K562 (cell line): ENCODE data around the gene PCP2. TPM values are rescaled to one million over a fixed set of nuclear protein-coding genes. Genes with fewer than 3 reads are reported as not detected.

Experiments used
- ATAC-seq: fragments of 200-7000 bp; cut with Tn5 transposase; 3 replicates; pipeline ENCODE4 v1.9.1; 2020; ENCODE audit warnings: moderate library complexity
- BruUV-seq: library from RNA; stranded (reverse); fragments of 400-500 nt; replicated peaks from 2 replicates; lab custom pipeline; 2021; lab: Mats Ljungman, UMichigan
- CTCF ChIA-PET: fragments of 300-600 bp; formaldehyde crosslinking; extraction: SDS; loops from one replicate; lab custom pipeline; 2021; ENCODE audit warnings: low intra/inter-chr PET ratio; lab: Yijun Ruan, JAX
- POLR2A ChIA-PET: fragments of 300-600, 350-650 bp; sonication (Branson Sonifier 250); formaldehyde crosslinking; extraction: SDS; loops from one replicate; lab custom pipeline; 2021; ENCODE audit warnings: antibody characterized with exemption, inconsistent platforms; lab: Yijun Ruan, JAX
- DNase-seq, 4 experiments: peaks; one replicate each; pipeline versions ENCODE4 v3.0.0 to v3.0.0-alpha.2; 2011 to 2018; ENCODE audit warnings: low spot score in 3 of 4, mixed read lengths in 3 of 4; ENCODE audit errors: extremely low read depth in 1 of 4
- FAIRE-seq: peaks from 2 replicates; lab custom pipeline; 2011; peaks lifted over from hg19 to GRCh38; lab: Jason Lieb, UNC
- H2AFZ ChIP-seq: 2 replicates; pipeline ENCODE4 v1.6.0; 2011; ENCODE audit warnings: low read depth, low read length, control low read depth, inconsistent platforms
- H3K27ac ChIP-seq: fragments of 200-600 bp; 3 replicates; pipeline ENCODE4 v1.8.0; 2011; ENCODE audit warnings: low read depth, mild to moderate bottlenecking, control low read depth, inconsistent platforms, low read length, moderate library complexity, mixed read lengths; ENCODE audit errors: extremely low read depth
- H3K27me3 ChIP-seq, 2 experiments: fragments of 300-600 bp in 1 of 2; 2 replicates in 1 of 2; 3 replicates in 1 of 2; pipeline versions ENCODE4 v1.6.0 to v1.8.0; 2011; ENCODE audit warnings: inconsistent platforms in 2 of 2, low read length in 2 of 2, mild to moderate bottlenecking in 1 of 2, mixed read lengths in 1 of 2, moderate library complexity in 1 of 2; ENCODE audit not compliant: control insufficient read depth in 2 of 2, insufficient read depth in 2 of 2
- H3K36me3 ChIP-seq: fragments of 300-600 bp; 3 replicates; pipeline ENCODE4 v1.8.0; 2011; ENCODE audit warnings: mild to moderate bottlenecking, low read length, inconsistent platforms; ENCODE audit not compliant: control insufficient read depth, insufficient read depth
- H3K4me1 ChIP-seq, 2 experiments: fragments of 200-600 bp in 1 of 2; replicated peaks in 1 of 2; 2 replicates in 1 of 2; 3 replicates in 1 of 2; pipeline versions ENCODE4 v1.5.1 to v1.8.0; 2011; ENCODE audit warnings: inconsistent platforms in 2 of 2, low read length in 2 of 2, mild to moderate bottlenecking in 1 of 2, mixed read lengths in 1 of 2, moderate library complexity in 1 of 2; ENCODE audit not compliant: control insufficient read depth in 2 of 2, insufficient read depth in 2 of 2
- H3K4me2 ChIP-seq: 2 replicates; pipeline ENCODE4 v1.6.1; 2011; ENCODE audit warnings: low read length, control low read depth, inconsistent platforms, mixed read lengths; ENCODE audit not compliant: insufficient read depth
- H3K4me3 ChIP-seq: fragments of 200-600 bp; sonication (generic), shearing (Covaris generic); 2 replicates; pipeline ENCODE4 v1.5.1; 2016; ENCODE audit warnings: control low read depth, inconsistent platforms
- H3K79me2 ChIP-seq: fragments of 200-600 bp; 3 replicates; pipeline ENCODE4 v1.8.0; 2011; ENCODE audit warnings: low read length, inconsistent platforms; ENCODE audit not compliant: control insufficient read depth, insufficient read depth
- H3K9ac ChIP-seq, 2 experiments: 2 replicates each; pipeline versions ENCODE4 v1.6.0 to v1.6.1; 2011; ENCODE audit warnings: low read depth in 2 of 2, low read length in 2 of 2, control low read depth in 1 of 2, inconsistent platforms in 1 of 2, mild to moderate bottlenecking in 1 of 2, mixed read lengths in 1 of 2; ENCODE audit not compliant: insufficient read depth in 1 of 2
- H3K9me1 ChIP-seq: one replicate; pipeline ENCODE4 v1.6.0; 2011; ENCODE audit warnings: inconsistent platforms, mild to moderate bottlenecking, low read length, moderate library complexity; ENCODE audit not compliant: control insufficient read depth, insufficient read depth
- H3K9me3 ChIP-seq: replicated peaks from 2 replicates; pipeline ENCODE4 v1.5.1; 2011; ENCODE audit warnings: low read depth, low read length, inconsistent platforms; ENCODE audit not compliant: control insufficient read depth, insufficient read depth
- H4K20me1 ChIP-seq: replicated peaks from 2 replicates; pipeline ENCODE4 v1.6.1; 2011; ENCODE audit warnings: low read length, inconsistent platforms, mixed read lengths; ENCODE audit not compliant: control insufficient read depth, insufficient read depth
- C11orf30 ChIP-seq: fragments of 450-650 bp; IDR thresholded peaks from 2 replicates; pipeline ENCODE4 v1.6.1; 2016; ENCODE audit warnings: low read depth, mild to moderate bottlenecking
- NBN ChIP-seq: fragments of 450-650 bp; IDR thresholded peaks from 2 replicates; pipeline ENCODE4 v1.6.1; 2016; ENCODE audit warnings: low read depth, mild to moderate bottlenecking
- PHTF2 ChIP-seq: fragments of 250-450 bp; sonication (Bioruptor Pico); IDR thresholded peaks from 2 replicates; pipeline ENCODE4 v1.5.0; 2021; ENCODE audit warnings: mild to moderate bottlenecking
- PYGO2 ChIP-seq: fragments of 450-650 bp; IDR thresholded peaks from 2 replicates; pipeline ENCODE4 v1.6.1; 2016; ENCODE audit warnings: mild to moderate bottlenecking, missing genetic modification characterization, moderate library complexity, missing compliant biosample characterization
- SMAD3 ChIP-seq: fragments of 450-650 bp; formaldehyde crosslinking; conservative IDR thresholded peaks from 2 replicates; pipeline ENCODE4 v1.4.0; 2020; ENCODE audit warnings: mild to moderate bottlenecking
- ZC3H11A ChIP-seq: IDR thresholded peaks from 2 replicates; pipeline ENCODE4 v1.6.1; 2012; ENCODE audit warnings: low read depth, low read length, improper control_type of control experiment
- ZNF384 ChIP-seq: IDR thresholded peaks from 2 replicates; pipeline ENCODE4 v1.6.1; 2012; ENCODE audit warnings: low read depth, low read length, improper control_type of control experiment
- WGBS: fragments of 100-300 bp; shearing (Covaris generic); methylation state at CpG from one replicate; pipeline ENCODE4 v1.1.6; 2016; ENCODE audit warnings: low coverage, mixed read lengths; ENCODE audit not compliant: insufficient coverage; ENCODE audit errors: missing lambda C conversion rate; 5-methylcytosine and 5-hydroxymethylcytosine counted together
- in situ Hi-C: fragments of 300-500 bp; cut with MboI; formaldehyde crosslinking; loops from 4 replicates; pipeline ENCODE4 v1.15.0; 2018; ENCODE audit warnings: inconsistent platforms, mixed read lengths
- intact Hi-C: fragments of 100-400 bp; cut with micrococcal nuclease; formaldehyde crosslinking; loops from 2 replicates; pipeline ENCODE4 v1.14.2; 2022
- polyA plus RNA-seq, 8 experiments: library from polyadenylated mRNA; depleted of rRNA in 4 of 8; stranded (reverse) in 5 of 8; unstranded in 3 of 8; fragments of >200 nt; fragmentation: Nextera tagmentation in 2 of 8; fragmentation: Illumina TruSeq in 1 of 8; extraction: Ambion mirVana in 2 of 8; extraction: Trizol in 1 of 8; gene quantifications; 2 replicates each; pipeline versions ENCODE4 v1.2.1 to v1.2.3, GENCODE V29; 2011 to 2014; ENCODE audit warnings: inconsistent platforms in 1 of 8, missing spikeins in 1 of 8
- total RNA-seq, 7 experiments: library from RNA; depleted of rRNA in 6 of 7; stranded (reverse); fragments of >200 nt in 6 of 7; fragmentation: Illumina TruSeq in 2 of 7; extraction: Trizol in 2 of 7; gene quantifications; 2 replicates each; pipeline versions ENCODE4 v1.2.1 to v1.2.3, GENCODE V29; 2011 to 2021; ENCODE audit warnings: low replicate concordance in 1 of 7
- TF ChIP-seq, protein P1 (sequence below): fragments of 250-450 bp; sonication (Bioruptor Pico); IDR thresholded peaks from 2 replicates; pipeline ENCODE4 v1.4.0; 2020; ENCODE audit warnings: mild to moderate bottlenecking, moderate library complexity, borderline replicate concordance
- TF ChIP-seq, protein P2 (sequence below): fragments of 200-800 bp; sonication (Bioruptor generic); IDR thresholded peaks from 2 replicates; pipeline ENCODE4 v1.6.1; 2016; ENCODE audit warnings: missing genetic modification characterization, missing compliant biosample characterization

PCP2 gene
- total and polyA plus RNA-seq, 9 of the 15 experiments (the other 6 are each of a cell fraction or from before 2014, with no cell fraction given): 0.17 to 1.3 (median 0.49) TPM; not detected in 3

DNA sequence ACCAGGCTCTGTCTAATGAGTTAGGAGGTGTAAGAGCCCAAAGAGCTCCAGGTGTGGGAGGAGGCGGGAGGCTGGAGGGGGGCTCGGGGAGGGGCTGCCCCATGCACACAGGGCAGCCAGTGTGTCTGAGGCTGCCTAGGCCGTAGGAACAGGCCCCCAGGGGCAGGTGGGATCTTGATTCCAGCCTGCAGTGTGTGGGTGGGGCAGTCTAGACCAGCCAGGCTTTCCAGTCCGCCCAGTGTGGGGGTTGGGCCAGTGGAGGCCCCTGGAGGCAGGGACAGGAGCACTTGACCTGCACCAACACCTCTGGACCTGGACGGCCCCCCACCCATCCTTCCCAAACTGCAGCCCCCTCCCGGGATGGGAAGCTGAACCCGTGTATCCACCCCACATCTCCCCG is 43.3 kb downstream of the PCP2 start:
- Histone ChIP-seq H3K27ac (no peak overlapping the region), H3K79me2 (no peaks in the 10 kb centered on the region), H2AFZ (no peak overlapping the region), H4K20me1 (no peaks in the 10 kb centered on the region), H3K9me3 (no peaks in the 10 kb centered on the region), H3K4me1 (peaks cover 0 to 9% of the 10 kb centered on the region in 2 experiments; a peak in 2 of 5 replicates), H3K9ac (no peak overlapping the region; a peak in 1 of 4 replicates), H3K4me3 (no peak overlapping the region), H3K9me1 (no peaks in the 10 kb centered on the region), H3K4me2 (no peak overlapping the region), H3K27me3 (peaks cover 8 to 35% of the 10 kb centered on the region in 2 experiments; a peak in 4 of 5 replicates), H3K36me3 (no peaks in the 10 kb centered on the region)
- BruUV-seq: no TSS peak
- 7% methylated on average over 7 of the region's 8 CpGs for WGBS
- in situ Hi-C loops: no loop called here
- no peak for FAIRE-seq
- no peak; the same call in 2 of the 3 replicates for ATAC-seq
- DNase-seq: no peak
- CTCF ChIA-PET: no interaction called here
- POLR2A ChIA-PET: no interaction called here
- intact Hi-C loops: no loop called here
- TF ChIP-seq, protein P1, sequence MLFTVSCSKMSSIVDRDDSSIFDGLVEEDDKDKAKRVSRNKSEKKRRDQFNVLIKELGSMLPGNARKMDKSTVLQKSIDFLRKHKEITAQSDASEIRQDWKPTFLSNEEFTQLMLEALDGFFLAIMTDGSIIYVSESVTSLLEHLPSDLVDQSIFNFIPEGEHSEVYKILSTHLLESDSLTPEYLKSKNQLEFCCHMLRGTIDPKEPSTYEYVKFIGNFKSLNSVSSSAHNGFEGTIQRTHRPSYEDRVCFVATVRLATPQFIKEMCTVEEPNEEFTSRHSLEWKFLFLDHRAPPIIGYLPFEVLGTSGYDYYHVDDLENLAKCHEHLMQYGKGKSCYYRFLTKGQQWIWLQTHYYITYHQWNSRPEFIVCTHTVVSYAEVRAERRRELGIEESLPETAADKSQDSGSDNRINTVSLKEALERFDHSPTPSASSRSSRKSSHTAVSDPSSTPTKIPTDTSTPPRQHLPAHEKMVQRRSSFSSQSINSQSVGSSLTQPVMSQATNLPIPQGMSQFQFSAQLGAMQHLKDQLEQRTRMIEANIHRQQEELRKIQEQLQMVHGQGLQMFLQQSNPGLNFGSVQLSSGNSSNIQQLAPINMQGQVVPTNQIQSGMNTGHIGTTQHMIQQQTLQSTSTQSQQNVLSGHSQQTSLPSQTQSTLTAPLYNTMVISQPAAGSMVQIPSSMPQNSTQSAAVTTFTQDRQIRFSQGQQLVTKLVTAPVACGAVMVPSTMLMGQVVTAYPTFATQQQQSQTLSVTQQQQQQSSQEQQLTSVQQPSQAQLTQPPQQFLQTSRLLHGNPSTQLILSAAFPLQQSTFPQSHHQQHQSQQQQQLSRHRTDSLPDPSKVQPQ (CRISPR knock-in tag): no peak
- TF ChIP-seq, protein P2, sequence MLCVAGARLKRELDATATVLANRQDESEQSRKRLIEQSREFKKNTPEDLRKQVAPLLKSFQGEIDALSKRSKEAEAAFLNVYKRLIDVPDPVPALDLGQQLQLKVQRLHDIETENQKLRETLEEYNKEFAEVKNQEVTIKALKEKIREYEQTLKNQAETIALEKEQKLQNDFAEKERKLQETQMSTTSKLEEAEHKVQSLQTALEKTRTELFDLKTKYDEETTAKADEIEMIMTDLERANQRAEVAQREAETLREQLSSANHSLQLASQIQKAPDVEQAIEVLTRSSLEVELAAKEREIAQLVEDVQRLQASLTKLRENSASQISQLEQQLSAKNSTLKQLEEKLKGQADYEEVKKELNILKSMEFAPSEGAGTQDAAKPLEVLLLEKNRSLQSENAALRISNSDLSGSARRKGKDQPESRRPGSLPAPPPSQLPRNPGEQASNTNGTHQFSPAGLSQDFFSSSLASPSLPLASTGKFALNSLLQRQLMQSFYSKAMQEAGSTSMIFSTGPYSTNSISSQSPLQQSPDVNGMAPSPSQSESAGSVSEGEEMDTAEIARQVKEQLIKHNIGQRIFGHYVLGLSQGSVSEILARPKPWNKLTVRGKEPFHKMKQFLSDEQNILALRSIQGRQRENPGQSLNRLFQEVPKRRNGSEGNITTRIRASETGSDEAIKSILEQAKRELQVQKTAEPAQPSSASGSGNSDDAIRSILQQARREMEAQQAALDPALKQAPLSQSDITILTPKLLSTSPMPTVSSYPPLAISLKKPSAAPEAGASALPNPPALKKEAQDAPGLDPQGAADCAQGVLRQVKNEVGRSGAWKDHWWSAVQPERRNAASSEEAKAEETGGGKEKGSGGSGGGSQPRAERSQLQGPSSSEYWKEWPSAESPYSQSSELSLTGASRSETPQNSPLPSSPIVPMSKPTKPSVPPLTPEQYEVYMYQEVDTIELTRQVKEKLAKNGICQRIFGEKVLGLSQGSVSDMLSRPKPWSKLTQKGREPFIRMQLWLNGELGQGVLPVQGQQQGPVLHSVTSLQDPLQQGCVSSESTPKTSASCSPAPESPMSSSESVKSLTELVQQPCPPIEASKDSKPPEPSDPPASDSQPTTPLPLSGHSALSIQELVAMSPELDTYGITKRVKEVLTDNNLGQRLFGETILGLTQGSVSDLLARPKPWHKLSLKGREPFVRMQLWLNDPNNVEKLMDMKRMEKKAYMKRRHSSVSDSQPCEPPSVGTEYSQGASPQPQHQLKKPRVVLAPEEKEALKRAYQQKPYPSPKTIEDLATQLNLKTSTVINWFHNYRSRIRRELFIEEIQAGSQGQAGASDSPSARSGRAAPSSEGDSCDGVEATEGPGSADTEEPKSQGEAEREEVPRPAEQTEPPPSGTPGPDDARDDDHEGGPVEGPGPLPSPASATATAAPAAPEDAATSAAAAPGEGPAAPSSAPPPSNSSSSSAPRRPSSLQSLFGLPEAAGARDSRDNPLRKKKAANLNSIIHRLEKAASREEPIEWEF: no peak
- no peak for TF ChIP-seq C11orf30
- no peak for TF ChIP-seq ZNF384
- TF ChIP-seq NBN: no peak
- no peak for TF ChIP-seq PYGO2 (tag)
- no peak for TF ChIP-seq SMAD3
- no peak for TF ChIP-seq ZC3H11A
- no peak for TF ChIP-seq PHTF2 (CRISPR knock-in tag)
